ENCODE data around the gene RTL1.

The RTL1 gene

DNA sequence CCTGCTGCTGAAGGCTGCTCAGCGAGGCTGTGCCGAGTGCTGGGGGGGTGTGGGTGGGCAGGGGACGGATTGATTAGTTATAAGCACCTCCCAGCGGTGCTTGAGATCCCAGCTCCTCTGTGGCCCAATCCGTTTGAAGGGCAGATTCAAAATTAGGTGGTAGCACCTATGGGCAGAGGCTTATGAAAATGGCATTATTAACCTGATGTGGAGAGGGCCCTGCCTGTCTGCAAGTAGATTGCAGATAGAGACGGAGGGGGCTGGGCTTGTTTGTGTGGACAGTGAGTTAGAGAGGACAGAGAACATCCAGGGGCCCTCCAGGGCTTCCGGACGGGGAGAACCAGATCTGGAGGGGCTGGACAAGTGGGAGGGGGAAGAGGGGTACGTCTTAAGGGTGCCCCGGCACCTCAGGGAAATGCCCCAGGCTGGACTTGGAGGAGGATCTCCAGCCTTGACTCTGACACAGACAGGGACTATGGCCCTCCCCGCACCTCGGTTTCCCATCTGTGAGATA is at the start of gene RTL1:
TSS of gene RTL1 (minus strand) at position 51 of the 514 bp plus-strand sequence. CDS start 18,934 bp downstream, outside the sequence.
- Histone ChIP-seq H3K36me3 (ENCODE audit: control insufficient read depth in 2 of 2, insufficient read depth in 2 of 2, low read length in 2 of 2) (no peaks in the 10 kb centered on the region), H3K9me3 (ENCODE audit: control insufficient read depth in 2 of 2, low read length in 2 of 2) (no peaks in the 10 kb centered on the region), H3K27me3 (ENCODE audit: control insufficient read depth in 2 of 2, insufficient read depth in 2 of 2, low read length in 2 of 2) (peaks cover 20 to 29% of the 10 kb centered on the region in 2 donors), H3K4me3 (ENCODE audit: low read length in 2 of 2) (no peak within 1 kb of the TSS), H3K9ac (ENCODE audit: low read depth in 1 of 2, low read length in 2 of 2) (no peak within 1 kb of the TSS), H3K4me1 (ENCODE audit: control insufficient read depth in 2 of 2, insufficient read depth in 2 of 2, low read length in 2 of 2) (peaks cover 5 to 15% of the 10 kb centered on the region in 2 donors), H3K27ac (ENCODE audit: low read depth in 2 of 2, low read length in 2 of 2) (no peak within 1 kb of the TSS)

DNA sequence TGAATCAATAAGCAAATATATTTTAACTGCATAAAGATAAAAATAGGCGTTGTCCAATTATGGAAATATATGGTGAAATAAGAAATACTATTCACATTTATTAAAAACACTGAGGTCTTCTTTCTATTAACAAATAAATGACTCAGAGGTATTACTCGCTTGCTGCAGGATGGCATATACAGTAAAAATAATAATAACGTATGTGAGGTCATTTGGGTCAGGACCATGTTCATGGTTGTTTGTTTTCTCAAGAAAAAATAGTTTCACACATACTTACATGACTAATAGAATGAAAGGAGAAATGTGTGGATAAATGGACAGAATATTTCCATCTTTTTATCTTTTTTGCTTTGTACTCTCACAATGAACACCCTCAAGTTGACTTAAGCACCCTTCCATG is 46.5 kb upstream of the RTL1 start:
- Histone ChIP-seq H3K27me3 (ENCODE audit: control insufficient read depth in 2 of 2, insufficient read depth in 2 of 2, low read length in 2 of 2) (no peaks in the 10 kb centered on the region), H3K4me1 (ENCODE audit: control insufficient read depth in 2 of 2, insufficient read depth in 2 of 2, low read length in 2 of 2) (no peaks in the 10 kb centered on the region), H3K27ac (ENCODE audit: low read depth in 2 of 2, low read length in 2 of 2) (no peak overlapping the region), H3K36me3 (ENCODE audit: control insufficient read depth in 2 of 2, insufficient read depth in 2 of 2, low read length in 2 of 2) (no peaks in the 10 kb centered on the region), H3K9ac (ENCODE audit: low read depth in 1 of 2, low read length in 2 of 2) (no peak overlapping the region), H3K4me3 (ENCODE audit: low read length in 2 of 2) (no peak overlapping the region), H3K9me3 (ENCODE audit: control insufficient read depth in 2 of 2, low read length in 2 of 2) (no peaks in the 10 kb centered on the region)

DNA sequence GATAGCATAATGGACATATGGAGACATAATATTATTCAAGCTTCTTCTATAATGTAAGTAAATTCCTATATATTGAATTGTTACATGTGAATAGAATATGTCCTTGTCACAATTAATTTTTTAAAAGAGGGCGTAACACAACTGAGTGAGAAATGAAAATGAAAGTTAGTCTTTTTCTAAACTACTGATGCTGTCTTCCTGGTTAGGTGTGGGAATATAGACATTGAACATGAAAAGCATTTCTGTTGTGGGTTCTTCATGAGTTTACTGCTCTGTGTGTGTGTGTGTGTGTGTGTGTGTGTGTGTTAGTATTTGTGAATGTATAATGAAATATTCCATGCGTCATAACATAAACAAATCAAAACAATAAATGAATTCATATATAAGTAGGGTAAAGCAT is 40.5 kb upstream of the RTL1 start:
- no peaks in the 10 kb centered on the region for H3K36me3 ChIP-seq (ENCODE audit: control insufficient read depth in 2 of 2, insufficient read depth in 2 of 2, low read length in 2 of 2)

DNA sequence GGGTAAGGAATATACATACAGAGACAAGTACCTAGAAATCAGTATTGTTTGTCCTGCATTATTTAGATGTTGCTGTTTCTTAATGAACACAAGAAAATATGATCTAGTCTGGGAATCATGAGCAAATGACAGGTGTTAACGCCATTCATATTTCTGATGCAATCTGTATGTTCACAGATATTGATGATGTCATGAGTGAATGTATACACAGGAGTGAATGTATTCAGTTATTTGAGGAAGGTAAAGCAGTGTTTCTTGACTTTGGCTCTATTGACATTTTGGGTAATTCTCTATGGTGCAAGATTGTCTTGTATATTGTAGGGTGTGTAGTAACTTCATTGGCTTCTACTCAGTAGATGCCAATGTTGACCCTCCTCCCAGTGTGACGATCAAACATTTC is 26.7 kb upstream of the RTL1 start:
- no peaks in the 10 kb centered on the region for H3K4me1 ChIP-seq (ENCODE audit: control insufficient read depth in 2 of 2, insufficient read depth in 2 of 2, low read length in 2 of 2)
- H3K36me3 ChIP-seq (ENCODE audit: control insufficient read depth in 2 of 2, insufficient read depth in 2 of 2, low read length in 2 of 2) = no peaks in the 10 kb centered on the region

More for the DNA sequence above, 40.5 kb upstream of the RTL1 start:
- Histone ChIP-seq H3K27me3 (ENCODE audit: control insufficient read depth in 2 of 2, insufficient read depth in 2 of 2, low read length in 2 of 2) (no peaks in the 10 kb centered on the region), H3K9ac (ENCODE audit: low read depth in 1 of 2, low read length in 2 of 2) (no peak overlapping the region), H3K4me1 (ENCODE audit: control insufficient read depth in 2 of 2, insufficient read depth in 2 of 2, low read length in 2 of 2) (no peaks in the 10 kb centered on the region), H3K27ac (ENCODE audit: low read depth in 2 of 2, low read length in 2 of 2) (no peak overlapping the region), H3K9me3 (ENCODE audit: control insufficient read depth in 2 of 2, low read length in 2 of 2) (no peaks in the 10 kb centered on the region), H3K4me3 (ENCODE audit: low read length in 2 of 2) (no peak overlapping the region)

DNA sequence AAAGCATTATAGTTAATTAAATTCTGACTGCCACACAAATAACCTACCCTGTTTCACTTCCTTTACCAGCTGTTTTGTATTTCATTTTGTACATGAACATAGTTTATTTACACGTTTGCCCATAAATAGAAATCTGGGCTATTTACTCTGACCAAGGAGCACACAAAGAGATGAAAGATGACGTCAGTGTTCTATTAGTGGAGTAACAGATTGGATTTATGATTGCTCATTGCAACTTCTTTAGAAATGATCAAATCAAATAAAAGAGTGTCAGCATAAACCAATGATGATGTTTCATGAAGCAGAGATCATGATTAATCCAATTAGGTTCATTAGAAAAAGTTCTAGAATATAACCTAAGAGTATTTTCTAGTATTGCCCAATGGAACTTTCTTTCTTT is 12.0 kb upstream of the RTL1 start:
- Histone ChIP-seq H3K36me3 (ENCODE audit: control insufficient read depth in 2 of 2, insufficient read depth in 2 of 2, low read length in 2 of 2) (no peaks in the 10 kb centered on the region), H3K9ac (ENCODE audit: low read depth in 1 of 2, low read length in 2 of 2) (no peak overlapping the region), H3K4me3 (ENCODE audit: low read length in 2 of 2) (no peak overlapping the region), H3K27ac (ENCODE audit: low read depth in 2 of 2, low read length in 2 of 2) (no peak overlapping the region), H3K9me3 (ENCODE audit: control insufficient read depth in 2 of 2, low read length in 2 of 2) (no peaks in the 10 kb centered on the region), H3K4me1 (ENCODE audit: control insufficient read depth in 2 of 2, insufficient read depth in 2 of 2, low read length in 2 of 2) (no peaks in the 10 kb centered on the region), H3K27me3 (ENCODE audit: control insufficient read depth in 2 of 2, insufficient read depth in 2 of 2, low read length in 2 of 2) (no peaks in the 10 kb centered on the region)

More for the DNA sequence above, 26.7 kb upstream of the RTL1 start:
- H3K4me3 ChIP-seq (ENCODE audit: low read length in 2 of 2) = no peak overlapping the region
- H3K9me3 ChIP-seq (ENCODE audit: control insufficient read depth in 2 of 2, low read length in 2 of 2) = peaks cover 0 to 3% of the 10 kb centered on the region in 2 donors
- H3K27me3 ChIP-seq (ENCODE audit: control insufficient read depth in 2 of 2, insufficient read depth in 2 of 2, low read length in 2 of 2) = no peaks in the 10 kb centered on the region
- no peak overlapping the region for H3K27ac ChIP-seq (ENCODE audit: low read depth in 2 of 2, low read length in 2 of 2)
- no peak overlapping the region for H3K9ac ChIP-seq (ENCODE audit: low read depth in 1 of 2, low read length in 2 of 2)

DNA sequence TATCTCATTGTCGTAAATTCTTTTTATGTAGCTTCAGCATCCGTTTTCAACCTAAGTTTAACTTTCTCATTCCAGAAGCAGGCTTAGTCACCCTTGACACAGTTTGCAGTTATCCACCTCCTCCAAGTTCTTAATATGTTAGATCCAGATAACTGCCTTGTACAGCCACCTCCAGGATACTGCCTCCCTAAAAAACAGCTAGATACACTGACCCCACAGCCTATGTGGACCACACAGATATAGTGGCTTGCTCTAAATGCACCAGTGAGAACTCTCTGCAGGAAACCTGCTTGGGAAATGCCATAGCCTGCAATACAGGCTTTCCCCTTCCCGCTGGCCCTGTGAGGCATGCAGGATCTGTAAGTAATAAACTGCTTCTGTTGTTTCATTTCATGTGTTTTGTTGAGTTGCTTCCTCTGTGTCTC is 11.1 kb upstream of the RTL1 start:
- Histone ChIP-seq H3K27me3 (ENCODE audit: control insufficient read depth in 2 of 2, insufficient read depth in 2 of 2, low read length in 2 of 2) (no peaks in the 10 kb centered on the region), H3K36me3 (ENCODE audit: control insufficient read depth in 2 of 2, insufficient read depth in 2 of 2, low read length in 2 of 2) (no peaks in the 10 kb centered on the region), H3K4me1 (ENCODE audit: control insufficient read depth in 2 of 2, insufficient read depth in 2 of 2, low read length in 2 of 2) (no peaks in the 10 kb centered on the region), H3K9me3 (ENCODE audit: control insufficient read depth in 2 of 2, low read length in 2 of 2) (no peaks in the 10 kb centered on the region), H3K4me3 (ENCODE audit: low read length in 2 of 2) (no peak overlapping the region), H3K27ac (ENCODE audit: low read depth in 2 of 2, low read length in 2 of 2) (no peak overlapping the region), H3K9ac (ENCODE audit: low read depth in 1 of 2, low read length in 2 of 2) (no peak overlapping the region)

DNA sequence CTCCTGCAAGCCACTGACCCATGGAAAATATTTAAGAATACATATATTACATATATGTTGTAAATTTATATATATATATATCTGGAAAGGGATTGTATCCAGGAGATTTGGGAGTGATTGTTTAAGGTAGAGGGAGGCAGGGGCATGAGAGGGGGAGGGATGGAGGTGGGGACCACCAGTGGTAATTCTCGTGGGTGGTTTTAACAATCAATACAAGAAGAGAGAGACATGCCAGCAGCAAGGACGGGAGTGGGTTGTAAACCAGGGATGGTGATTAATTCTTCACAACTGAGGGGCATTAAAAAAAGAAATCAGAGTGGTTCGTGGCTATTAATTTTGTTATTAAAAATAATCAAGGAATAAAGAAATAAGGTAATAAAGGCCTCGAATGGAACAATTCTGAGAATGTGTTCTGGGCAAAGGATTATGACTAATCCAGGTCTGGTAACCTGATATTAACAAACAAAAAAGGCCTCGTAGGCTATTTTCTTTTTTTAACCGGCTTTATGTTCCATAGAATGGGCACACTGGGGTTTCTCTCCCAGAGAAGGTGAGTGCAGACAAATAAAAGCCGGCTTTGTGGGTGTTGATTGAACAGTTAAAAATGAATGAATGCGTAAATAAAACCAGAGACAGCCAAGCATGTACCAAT is 8.3 kb upstream of the RTL1 start:
- Histone ChIP-seq H3K4me1 (ENCODE audit: control insufficient read depth in 2 of 2, insufficient read depth in 2 of 2, low read length in 2 of 2) (no peaks in the 10 kb centered on the region), H3K4me3 (ENCODE audit: low read length in 2 of 2) (no peak overlapping the region), H3K9ac (ENCODE audit: low read depth in 1 of 2, low read length in 2 of 2) (no peak overlapping the region), H3K9me3 (ENCODE audit: control insufficient read depth in 2 of 2, low read length in 2 of 2) (no peaks in the 10 kb centered on the region), H3K27me3 (ENCODE audit: control insufficient read depth in 2 of 2, insufficient read depth in 2 of 2, low read length in 2 of 2) (peaks cover 0 to 2% of the 10 kb centered on the region in 2 donors), H3K36me3 (ENCODE audit: control insufficient read depth in 2 of 2, insufficient read depth in 2 of 2, low read length in 2 of 2) (no peaks in the 10 kb centered on the region), H3K27ac (ENCODE audit: low read depth in 2 of 2, low read length in 2 of 2) (no peak overlapping the region)

DNA sequence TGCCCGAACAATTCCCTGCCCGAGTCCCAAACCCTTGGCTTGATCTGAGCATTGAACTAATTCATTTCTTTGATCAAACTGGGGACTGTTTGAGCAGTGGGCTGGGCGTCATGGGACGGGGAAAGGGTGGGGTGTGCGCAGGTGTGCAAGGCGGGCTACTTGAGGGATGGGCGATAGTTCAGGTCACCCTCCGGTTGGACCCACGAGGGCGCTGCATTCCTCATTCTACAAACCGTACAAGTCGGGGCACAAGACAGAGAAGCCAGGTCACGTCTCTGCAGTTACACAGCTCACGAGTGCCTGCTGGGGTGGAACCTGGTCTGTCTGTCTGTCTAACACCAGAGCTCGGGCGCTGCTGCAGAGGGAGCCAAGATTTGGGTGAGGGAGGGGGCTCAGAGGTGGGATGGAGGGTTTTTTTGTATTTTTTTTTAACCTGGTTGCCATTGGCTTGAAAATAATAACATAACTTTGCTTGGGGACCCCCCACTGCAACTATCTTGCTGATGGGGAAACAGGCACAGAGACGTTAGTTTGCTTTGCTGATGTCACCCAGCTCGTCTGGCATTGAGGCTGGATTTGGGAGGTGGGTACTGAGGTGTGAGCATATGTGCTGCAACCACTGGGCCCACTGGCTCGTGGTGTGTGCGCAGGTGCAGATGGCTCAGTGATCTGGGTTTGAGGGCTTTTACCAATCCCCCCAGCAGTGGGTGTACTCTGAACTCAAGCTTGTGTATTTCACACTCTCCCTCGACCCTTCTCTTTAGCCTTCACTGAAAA is 7.6 kb upstream of the RTL1 start:
- Histone ChIP-seq H3K9ac (ENCODE audit: low read depth in 1 of 2, low read length in 2 of 2) (no peak overlapping the region), H3K27ac (ENCODE audit: low read depth in 2 of 2, low read length in 2 of 2) (no peak overlapping the region), H3K27me3 (ENCODE audit: control insufficient read depth in 2 of 2, insufficient read depth in 2 of 2, low read length in 2 of 2) (peaks cover 4% of the 10 kb centered on the region in 2 donors), H3K4me3 (ENCODE audit: low read length in 2 of 2) (no peak overlapping the region), H3K4me1 (ENCODE audit: control insufficient read depth in 2 of 2, insufficient read depth in 2 of 2, low read length in 2 of 2) (no peaks in the 10 kb centered on the region), H3K36me3 (ENCODE audit: control insufficient read depth in 2 of 2, insufficient read depth in 2 of 2, low read length in 2 of 2) (no peaks in the 10 kb centered on the region), H3K9me3 (ENCODE audit: control insufficient read depth in 2 of 2, low read length in 2 of 2) (no peaks in the 10 kb centered on the region)

DNA sequence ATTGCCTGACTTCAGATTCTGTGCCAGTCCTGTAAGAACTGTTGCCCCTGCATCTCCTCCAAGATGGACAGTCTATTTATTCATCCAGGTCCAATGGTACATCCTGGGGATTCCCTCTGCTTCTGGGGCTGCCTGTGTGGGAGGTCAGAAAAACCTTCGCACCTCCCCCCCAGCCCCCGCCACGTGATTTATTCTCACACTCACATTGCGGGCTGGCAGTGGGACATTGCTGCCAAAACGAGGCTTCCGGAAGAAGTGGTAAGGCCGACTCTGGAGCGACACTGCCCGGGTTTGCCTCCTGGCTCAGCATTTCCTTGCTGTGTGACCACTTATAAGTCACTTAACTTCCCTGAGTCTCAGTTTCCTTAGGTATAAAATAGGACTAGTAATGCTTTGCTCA is 5.9 kb upstream of the RTL1 start:
- no peak overlapping the region for H3K4me3 ChIP-seq (ENCODE audit: low read length in 2 of 2)
- H3K4me1 ChIP-seq (ENCODE audit: control insufficient read depth in 2 of 2, insufficient read depth in 2 of 2, low read length in 2 of 2) = no peaks in the 10 kb centered on the region
- no peaks in the 10 kb centered on the region for H3K36me3 ChIP-seq (ENCODE audit: control insufficient read depth in 2 of 2, insufficient read depth in 2 of 2, low read length in 2 of 2)
- H3K9me3 ChIP-seq (ENCODE audit: control insufficient read depth in 2 of 2, low read length in 2 of 2) = no peaks in the 10 kb centered on the region
- no peak overlapping the region for H3K9ac ChIP-seq (ENCODE audit: low read depth in 1 of 2, low read length in 2 of 2)
- no peak overlapping the region for H3K27ac ChIP-seq (ENCODE audit: low read depth in 2 of 2, low read length in 2 of 2)
- H3K27me3 ChIP-seq (ENCODE audit: control insufficient read depth in 2 of 2, insufficient read depth in 2 of 2, low read length in 2 of 2) = peaks cover 7 to 10% of the 10 kb centered on the region in 2 donors

DNA sequence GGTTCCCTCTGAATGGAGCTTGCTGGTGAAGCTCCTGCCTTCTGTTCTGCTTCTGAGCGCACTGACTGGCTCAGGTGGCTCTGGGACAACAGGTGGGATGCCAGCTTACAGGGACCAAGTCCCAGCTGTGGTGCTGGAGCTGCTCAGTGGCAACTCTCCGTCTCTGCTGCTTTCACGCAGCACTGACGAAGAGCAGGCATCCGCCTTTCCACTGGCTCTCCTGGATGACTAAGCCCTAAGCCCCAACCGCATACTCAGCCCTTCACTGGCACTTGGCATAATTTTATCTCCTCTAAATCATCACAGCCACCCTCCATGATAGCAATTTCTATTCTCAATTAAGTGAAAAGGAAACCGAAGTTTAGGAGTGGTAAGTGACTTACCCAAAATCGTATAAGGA is 3.7 kb upstream of the RTL1 start:
- H3K4me1 ChIP-seq (ENCODE audit: control insufficient read depth in 2 of 2, insufficient read depth in 2 of 2, low read length in 2 of 2) = no peaks in the 10 kb centered on the region
- H3K36me3 ChIP-seq (ENCODE audit: control insufficient read depth in 2 of 2, insufficient read depth in 2 of 2, low read length in 2 of 2) = no peaks in the 10 kb centered on the region
- H3K27me3 ChIP-seq (ENCODE audit: control insufficient read depth in 2 of 2, insufficient read depth in 2 of 2, low read length in 2 of 2) = peaks cover 14 to 18% of the 10 kb centered on the region in 2 donors
- H3K27ac ChIP-seq (ENCODE audit: low read depth in 2 of 2, low read length in 2 of 2) = no peak overlapping the region
- H3K4me3 ChIP-seq (ENCODE audit: low read length in 2 of 2) = no peak overlapping the region
- no peak overlapping the region for H3K9ac ChIP-seq (ENCODE audit: low read depth in 1 of 2, low read length in 2 of 2)
- H3K9me3 ChIP-seq (ENCODE audit: control insufficient read depth in 2 of 2, low read length in 2 of 2) = no peaks in the 10 kb centered on the region
